ENCODE measurements around the gene S1PR4. TPM values are rescaled to one million over a fixed set of nuclear protein-coding genes. Genes with fewer than 3 reads are reported as not detected.

Gene S1PR4
- total and polyA plus RNA-seq, 2 of the 8 experiments (the other 6 are each of a cell fraction or from before 2014, with no cell fraction given), result not detected

GRCh38 chr19:3208317-3209207 is 30.0 kb downstream of the S1PR4 start (continued):
- TF ChIP-seq CHD7 (IDR thresholded peaks at IDR 0.05; ENCODE audit: insufficient replicate concordance, low read length), result no peak
- no peak for TF ChIP-seq E2F6 (IDR thresholded peaks at IDR 0.05)
- no peak for TF ChIP-seq GTF2F1 (IDR thresholded peaks at IDR 0.05; ENCODE audit: borderline replicate concordance, low read depth, low read length)
- no peak for TF ChIP-seq GABPA (IDR thresholded peaks at IDR 0.05; ENCODE audit: borderline replicate concordance, insufficient read depth, low read length)
- TF ChIP-seq HDAC2 (IDR thresholded peaks at IDR 0.05; ENCODE audit: borderline replicate concordance in 1 of 2, low read depth in 2 of 2, low read length in 2 of 2), result no peak
- no peak for TF ChIP-seq MAFK (IDR thresholded peaks at IDR 0.05; ENCODE audit: low read depth, low read length)
- no peak for TF ChIP-seq TCF12 (IDR thresholded peaks at IDR 0.05; ENCODE audit: low read depth, low read length)
- no peak for TF ChIP-seq POLR2A (IDR thresholded peaks at IDR 0.05; ENCODE audit: control extremely low read depth in 1 of 2, low read depth in 2 of 2, low read length in 2 of 2)
